ENCODE data around the gene OR1A1.
"Not testable (repeated sequence)": the region's sequence is repeated elsewhere in the genome, so short reads cannot be mapped to it uniquely, and the experiment has no call there.

OR1A1 gene

DNA sequence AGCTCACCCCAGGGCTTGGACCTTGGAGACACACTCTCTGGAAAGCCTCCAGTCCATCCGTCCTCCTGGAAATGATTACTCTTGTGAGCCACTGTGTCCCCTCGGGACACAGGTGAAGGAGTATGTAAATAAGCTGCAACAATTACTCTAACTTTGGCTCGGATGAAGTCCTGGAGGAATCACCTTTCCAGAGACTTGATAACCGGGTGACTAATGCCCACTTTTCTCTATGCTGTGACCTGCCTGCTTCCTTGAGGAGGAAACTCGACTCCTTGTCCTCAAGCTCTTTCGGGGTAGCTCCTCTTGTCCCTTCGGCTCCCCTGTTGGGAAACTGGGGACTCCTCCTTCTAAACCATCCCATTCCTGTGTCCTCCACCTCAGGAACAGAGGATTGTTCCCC lies at the start of gene OR1A1:
OR1A1 (plus strand) TSS at position 301 of the 400 bp plus-strand sequence. CDS start 7,954 bp downstream, outside the sequence.
- DNase-seq, result no peak

- DNase-seq, result no peak
These were observed 39.9 kb upstream of the OR1A1 start for GRCh38 chr17:3167574-3167973.

- DNase-seq, result no peak
These were observed 17.5 kb upstream of the OR1A1 start for GRCh38 chr17:3189961-3190360.

GRCh38 chr17:3197219-3197618 lies 10.2 kb upstream of the OR1A1 start, which contains the start of gene OR1A2:
TSS of gene OR1A2 (plus strand) at chr17:3197519. CDS start at chr17:3197519, 0 bp downstream.
- no peak for DNase-seq

DNA sequence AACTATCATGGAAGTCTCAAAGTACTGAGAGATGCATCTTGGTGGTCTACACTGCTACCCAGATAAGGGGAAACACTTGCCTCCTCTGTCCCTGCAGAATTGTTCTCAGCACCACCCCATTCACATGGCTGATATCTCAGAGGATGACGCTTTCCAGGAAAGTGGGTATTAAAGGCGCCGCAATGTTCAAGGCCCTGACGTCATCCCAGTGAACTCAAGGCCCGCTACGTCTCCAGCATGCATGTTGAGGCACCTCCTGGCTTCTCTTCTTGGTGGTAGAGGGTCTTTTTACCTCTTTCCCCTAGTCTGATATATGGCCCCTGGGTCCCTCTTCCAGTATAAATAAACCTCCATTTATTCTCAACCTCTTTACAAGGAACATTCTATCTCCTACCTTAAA lies 1.0 kb downstream of the OR1A1 start:
- DNase-seq, result no peak

GRCh38 chr17:3213001-3213400 lies 5.5 kb downstream of the OR1A1 start:
- DNase-seq, result no peak

GRCh38 chr17:3213587-3213986 lies 6.1 kb downstream of the OR1A1 start:
- no peak for DNase-seq

DNA sequence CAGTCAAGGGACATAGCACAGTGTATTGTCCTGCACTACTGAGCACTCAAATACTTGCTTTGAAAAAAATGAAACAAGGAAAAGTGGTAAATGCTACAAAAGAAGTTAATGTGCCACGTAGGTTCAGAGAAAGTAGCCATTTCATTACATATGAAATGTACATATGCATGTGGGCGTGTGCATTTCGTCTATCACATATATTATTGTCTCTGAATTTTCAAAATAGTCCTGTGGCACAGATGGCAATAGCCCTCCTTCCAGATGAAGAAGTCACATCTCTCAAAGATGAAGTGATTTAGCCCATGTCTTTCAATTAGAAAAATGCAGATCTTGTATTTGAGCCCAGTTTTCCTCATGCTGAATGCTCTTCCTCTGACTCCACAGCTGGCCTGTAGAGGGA lies 12.5 kb downstream of the OR1A1 start:
- not testable (repeated sequence) for DNase-seq

DNA sequence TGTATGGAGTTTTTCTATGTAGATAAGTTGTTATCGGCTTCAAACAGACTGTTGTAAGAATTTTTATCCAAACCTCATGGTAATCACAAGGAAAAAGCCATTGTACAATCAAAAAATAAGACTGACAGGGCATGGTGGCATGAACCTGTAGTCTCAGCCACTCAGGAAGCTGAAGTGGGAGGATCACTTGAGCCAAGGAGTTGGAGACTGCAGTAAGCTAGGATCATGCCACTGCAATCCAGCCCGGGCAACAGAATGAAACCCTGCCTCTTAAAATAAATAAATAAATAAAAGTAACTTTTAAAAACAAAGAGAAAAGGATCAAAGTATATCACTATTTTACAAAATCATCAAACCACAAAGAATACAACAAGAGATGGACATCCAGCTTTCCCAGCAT lies 14.4 kb downstream of the OR1A1 start:
- DNase-seq, result no peak

DNA sequence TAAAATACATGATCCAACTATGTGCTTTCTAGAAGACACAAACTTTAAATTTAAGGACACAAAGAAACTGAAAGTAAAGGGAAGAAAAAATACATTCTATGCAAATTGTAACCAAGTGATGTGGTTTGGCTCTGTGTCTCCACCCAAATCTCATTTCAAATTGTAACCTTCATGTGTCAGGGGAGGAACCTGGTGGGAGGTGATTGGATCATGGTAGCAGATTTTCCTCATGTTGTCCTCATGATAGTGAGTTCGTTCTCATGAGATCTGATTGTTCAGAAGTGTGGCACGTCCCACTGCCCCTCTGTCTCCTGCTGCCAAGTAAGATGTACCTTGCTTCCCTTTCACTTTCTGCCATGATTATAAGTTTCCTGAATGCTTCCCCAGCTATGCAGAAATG lies 15.0 kb downstream of the OR1A1 start:
- DNase-seq, result no peak

DNA sequence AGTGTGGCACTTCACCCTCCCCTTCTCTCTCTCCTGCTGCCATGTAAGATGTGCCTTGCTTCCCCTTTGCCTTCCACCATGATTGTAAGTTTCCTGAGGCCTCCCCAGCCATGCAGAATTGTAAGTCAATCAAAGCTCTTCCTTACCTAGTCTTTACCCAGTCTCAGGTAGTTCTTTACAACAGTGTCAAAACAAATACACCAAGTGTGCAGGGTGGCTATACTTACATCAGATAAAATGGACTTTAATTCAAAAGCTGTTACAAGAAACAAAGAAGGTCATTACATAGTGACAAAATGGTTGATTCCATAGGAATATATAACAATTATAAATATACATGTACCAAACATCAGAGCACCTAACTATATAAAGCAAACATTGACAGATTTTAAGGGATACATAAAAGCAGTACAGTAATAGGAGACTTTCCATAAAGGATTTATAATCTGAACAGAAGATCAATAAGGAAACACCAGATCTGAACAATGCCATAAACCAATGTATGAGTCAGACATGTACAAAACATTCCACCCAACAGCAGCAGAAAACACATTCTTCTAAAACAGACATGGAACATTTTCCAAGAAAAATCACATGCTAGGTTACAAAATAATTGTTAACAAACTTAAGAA lies 17.4 kb downstream of the OR1A1 start:
- DNase-seq, result not testable (repeated sequence)

GRCh38 chr17:3232300-3232699 lies 24.8 kb downstream of the OR1A1 start:
- not testable (repeated sequence) for DNase-seq

GRCh38 chr17:3238685-3239084 lies 31.2 kb downstream of the OR1A1 start:
- not testable (repeated sequence) for DNase-seq

- not testable (repeated sequence) for DNase-seq
These were observed 33.6 kb downstream of the OR1A1 start for GRCh38 chr17:3241044-3241443.

DNA sequence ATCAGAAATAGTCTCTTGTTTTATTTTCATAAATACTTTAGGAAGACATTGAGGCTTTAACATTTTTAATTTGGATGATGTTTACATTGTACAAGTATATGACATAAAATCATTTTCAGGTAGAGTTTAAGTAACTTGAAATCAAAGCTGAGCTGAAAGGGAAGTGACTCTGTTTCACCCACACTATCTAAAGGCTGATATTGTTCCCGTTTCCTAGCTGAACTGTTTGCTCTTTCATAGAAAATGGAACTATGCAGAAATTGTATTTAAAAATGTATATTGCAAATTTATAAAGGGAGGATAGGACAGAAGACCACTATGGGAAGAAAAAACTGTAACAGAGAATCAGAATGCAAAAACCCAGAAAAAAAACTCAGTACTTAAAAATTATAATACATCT lies 37.4 kb downstream of the OR1A1 start:
- DNase-seq, result not testable (repeated sequence)

- DNase-seq, result not testable (repeated sequence)
These were observed 41.5 kb downstream of the OR1A1 start for GRCh38 chr17:3249013-3249412.

- DNase-seq, result no peak
These were observed 49.1 kb downstream of the OR1A1 start for GRCh38 chr17:3256575-3256974.

DNA sequence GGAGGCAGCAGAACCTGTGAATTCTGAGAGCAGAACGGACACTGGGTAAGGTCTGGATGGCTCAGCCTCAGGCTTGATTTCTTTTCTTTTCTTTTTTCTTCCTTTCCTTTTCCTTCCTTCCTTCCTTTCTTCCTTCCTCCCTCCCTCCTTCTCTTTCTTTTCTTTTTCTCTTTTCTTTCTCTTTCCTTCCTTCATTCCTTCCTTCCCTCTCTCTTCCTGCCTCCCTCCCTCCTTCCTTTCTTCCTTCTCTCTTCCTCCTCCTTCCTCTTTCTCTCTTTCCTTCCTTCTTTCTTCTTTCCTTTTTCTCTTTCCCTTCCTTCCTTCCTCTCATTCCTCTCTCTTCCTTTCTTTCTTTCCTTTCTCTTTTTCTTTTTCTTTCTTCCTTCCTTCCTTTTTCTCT lies 52.7 kb downstream of the OR1A1 start:
- no peak for DNase-seq

- DNase-seq, result no peak
These were observed 53.1 kb downstream of the OR1A1 start for GRCh38 chr17:3260600-3260999.

All from retina (tissue), 1 donor.